Measurements from ENCODE around the gene CARD8.
A peak's percentile ranks its signal among the peaks of the same experiment; 100 is the strongest.

Gene CARD8

GRCh38 chr19:48239120-48239519 lies 16.6 kb downstream of the CARD8 start:
- no peak overlapping the region for H3K27ac ChIP-seq (replicated peaks)
- no peak overlapping the region for H3K4me3 ChIP-seq (replicated peaks; ENCODE audit: insufficient read depth, low read length)
- DNase-seq (ENCODE audit: low read depth in 1 of 2, low spot score in 1 of 2): no peak
- no peaks in the 10 kb centered on the region for H3K27me3 ChIP-seq (ENCODE audit: insufficient read depth, poor library complexity, severe bottlenecking)
- no peak for TF ChIP-seq CTCF (IDR thresholded peaks at IDR 0.05; ENCODE audit: insufficient read depth, low read length)
- TF ChIP-seq POLR2AphosphoS5 (IDR thresholded peaks at IDR 0.05; ENCODE audit: low read depth): no peak
- TF ChIP-seq SPI1 (IDR thresholded peaks at IDR 0.05; ENCODE audit: borderline replicate concordance, low read depth): no peak
- no peak for TF ChIP-seq REST (IDR thresholded peaks at IDR 0.05; ENCODE audit: insufficient replicate concordance, low read depth)
- TF ChIP-seq GABPA (IDR thresholded peaks at IDR 0.05; ENCODE audit: low read depth): no peak

GRCh38 chr19:48237057-48237456 lies 18.7 kb downstream of the CARD8 start:
- Histone ChIP-seq H3K4me3 (replicated peaks; ENCODE audit: insufficient read depth, low read length) (no peak overlapping the region), H3K27ac (replicated peaks) (no peak overlapping the region), H3K27me3 (ENCODE audit: insufficient read depth, poor library complexity, severe bottlenecking) (no peaks in the 10 kb centered on the region)
- TF ChIP-seq SPI1 (IDR thresholded peaks at IDR 0.05; ENCODE audit: borderline replicate concordance, low read depth): no peak
- TF ChIP-seq POLR2AphosphoS5 (IDR thresholded peaks at IDR 0.05; ENCODE audit: low read depth): 0 out of 2 replicates have a peak, but pooled peaks have one; percentile 20
- TF ChIP-seq REST (IDR thresholded peaks at IDR 0.05; ENCODE audit: insufficient replicate concordance, low read depth): no peak
- TF ChIP-seq GABPA (IDR thresholded peaks at IDR 0.05; ENCODE audit: low read depth): no peak
- TF ChIP-seq CTCF (IDR thresholded peaks at IDR 0.05; ENCODE audit: insufficient read depth, low read length): no peak
- DNase-seq (ENCODE audit: low read depth in 1 of 2, low spot score in 1 of 2): no peak

GRCh38 chr19:48230555-48231129 lies 25.1 kb downstream of the CARD8 start:
- H3K27ac ChIP-seq (replicated peaks): no peak overlapping the region
- DNase-seq (ENCODE audit: low read depth in 1 of 2, low spot score in 1 of 2): no peak
- no peak for TF ChIP-seq GABPA (IDR thresholded peaks at IDR 0.05; ENCODE audit: low read depth)
- TF ChIP-seq POLR2AphosphoS5 (IDR thresholded peaks at IDR 0.05; ENCODE audit: low read depth): no peak
- no peak for TF ChIP-seq REST (IDR thresholded peaks at IDR 0.05; ENCODE audit: insufficient replicate concordance, low read depth)
- no peak for TF ChIP-seq SPI1 (IDR thresholded peaks at IDR 0.05; ENCODE audit: borderline replicate concordance, low read depth)
- TF ChIP-seq CTCF (IDR thresholded peaks at IDR 0.05; ENCODE audit: insufficient read depth, low read length): no peak
- H3K27me3 ChIP-seq (ENCODE audit: insufficient read depth, poor library complexity, severe bottlenecking): no peaks in the 10 kb centered on the region
- H3K4me3 ChIP-seq (replicated peaks; ENCODE audit: insufficient read depth, low read length): no peak overlapping the region

Measured in HL-60 (cell line).